HG02885 (cell line): ENCODE results near the gene RNF151.

Source experiments
- ATAC-seq: cut with Tn5 transposase; IDR thresholded peaks from one replicate; pipeline ENCODE4 v1.9.1; 2021; ENCODE audit warnings: mild to moderate bottlenecking; ENCODE audit not compliant: unreplicated experiment, poor library complexity

The RNF151 gene

DNA sequence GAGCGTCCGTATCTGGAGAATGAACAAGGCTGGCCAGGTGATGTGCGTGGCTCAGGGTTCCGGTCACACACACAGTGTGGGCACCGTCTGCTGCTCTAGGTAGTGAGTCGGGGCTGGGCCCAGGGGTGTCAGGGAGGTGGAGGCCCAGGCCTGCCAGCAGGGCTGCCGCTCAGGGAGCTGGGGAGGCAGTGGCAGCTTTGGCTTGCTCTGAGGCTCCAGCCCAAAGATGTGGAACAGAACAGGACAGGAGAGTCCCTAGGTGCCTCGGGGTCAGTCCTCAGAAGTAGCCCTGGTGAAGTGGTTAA, 9.5 kb downstream of the RNF151 start:
- no peak for ATAC-seq

DNA sequence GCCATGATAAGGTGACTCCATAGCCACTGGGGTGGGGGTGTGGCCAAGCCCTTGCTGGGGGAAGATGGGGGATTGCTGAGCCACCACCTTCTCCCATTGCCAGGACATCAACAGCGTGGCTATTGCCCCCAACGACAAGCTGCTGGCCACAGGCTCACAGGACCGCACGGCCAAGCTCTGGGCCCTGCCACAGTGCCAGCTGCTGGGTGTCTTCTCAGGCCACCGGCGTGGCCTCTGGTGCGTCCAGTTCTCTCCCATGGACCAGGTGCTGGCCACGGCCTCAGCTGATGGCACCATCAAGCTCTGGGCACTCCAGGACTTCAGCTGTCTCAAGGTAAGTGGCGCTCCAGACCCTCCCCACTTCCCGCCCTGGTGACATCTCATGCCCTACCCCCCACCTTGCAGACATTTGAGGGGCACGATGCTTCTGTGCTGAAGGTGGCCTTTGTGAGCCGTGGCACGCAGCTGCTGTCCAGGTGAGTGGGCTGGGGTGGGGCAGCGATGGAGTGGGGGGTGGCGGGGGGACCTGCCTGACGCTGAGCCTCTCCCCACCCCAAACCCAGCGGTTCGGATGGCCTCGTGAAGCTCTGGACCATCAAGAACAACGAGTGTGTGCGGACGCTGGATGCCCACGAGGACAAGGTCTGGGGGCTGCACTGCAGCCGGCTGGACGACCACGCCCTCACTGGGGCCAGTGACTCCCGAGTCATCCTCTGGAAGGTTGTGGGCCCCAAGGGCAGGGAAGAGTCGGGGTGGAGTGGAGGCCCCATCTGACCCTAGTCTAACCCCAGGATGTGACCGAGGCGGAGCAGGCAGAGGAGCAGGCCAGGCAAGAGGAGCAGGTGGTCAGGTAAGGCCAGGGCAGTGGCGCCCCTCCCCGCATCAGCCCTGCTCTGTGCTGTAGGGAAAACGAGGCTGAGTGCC, 10.6 kb downstream of the RNF151 start:
- no peak for ATAC-seq

DNA sequence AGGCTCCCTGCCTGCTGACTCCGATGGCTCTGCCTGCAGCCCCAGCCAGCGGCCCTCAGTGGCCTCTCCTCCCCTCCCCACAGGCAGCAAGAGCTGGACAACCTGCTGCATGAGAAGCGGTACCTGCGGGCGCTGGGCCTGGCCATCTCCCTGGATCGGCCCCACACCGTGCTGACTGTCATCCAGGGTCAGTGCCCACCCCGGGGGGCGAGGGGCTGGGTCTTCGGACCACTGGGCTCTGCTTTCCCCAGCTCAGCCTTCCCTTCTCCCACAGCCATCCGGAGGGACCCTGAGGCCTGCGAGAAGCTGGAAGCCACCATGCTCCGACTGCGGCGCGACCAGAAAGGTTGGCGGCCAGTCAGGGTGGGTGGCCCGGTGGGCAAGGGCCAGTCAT, 11.2 kb downstream of the RNF151 start:
- ATAC-seq: no peak

DNA sequence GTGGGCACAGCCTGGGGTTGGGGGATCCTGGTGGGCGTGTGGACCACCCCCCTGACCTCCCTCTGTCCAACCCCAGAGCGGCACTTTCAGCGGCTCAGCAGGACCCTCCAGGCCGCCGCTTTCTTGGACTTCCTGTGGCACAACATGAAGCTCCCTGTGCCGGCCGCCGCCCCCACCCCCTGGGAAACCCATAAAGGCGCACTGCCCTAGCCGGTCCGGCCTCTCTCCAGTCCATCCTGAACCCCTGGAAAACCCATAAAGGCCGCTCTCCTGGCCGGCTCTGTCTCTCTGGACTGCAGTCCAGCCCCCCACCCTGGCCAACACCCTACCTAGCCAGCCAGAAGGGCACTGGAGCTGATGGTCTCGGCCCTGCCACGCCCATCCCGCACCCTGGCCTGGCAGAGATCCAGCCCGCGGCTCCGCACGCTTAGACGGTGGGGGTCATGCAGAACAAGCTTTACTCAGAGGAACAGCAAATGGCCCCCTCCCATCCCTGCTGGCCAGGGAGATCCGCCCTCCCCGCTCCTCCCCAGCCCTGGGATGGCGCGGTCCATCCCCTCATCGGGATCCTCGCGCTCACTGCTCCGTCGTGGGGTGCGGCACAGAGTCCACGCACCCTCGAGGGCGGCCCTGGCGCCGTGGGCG, 11.9 kb downstream of the RNF151 start:
- ATAC-seq: no peak

DNA sequence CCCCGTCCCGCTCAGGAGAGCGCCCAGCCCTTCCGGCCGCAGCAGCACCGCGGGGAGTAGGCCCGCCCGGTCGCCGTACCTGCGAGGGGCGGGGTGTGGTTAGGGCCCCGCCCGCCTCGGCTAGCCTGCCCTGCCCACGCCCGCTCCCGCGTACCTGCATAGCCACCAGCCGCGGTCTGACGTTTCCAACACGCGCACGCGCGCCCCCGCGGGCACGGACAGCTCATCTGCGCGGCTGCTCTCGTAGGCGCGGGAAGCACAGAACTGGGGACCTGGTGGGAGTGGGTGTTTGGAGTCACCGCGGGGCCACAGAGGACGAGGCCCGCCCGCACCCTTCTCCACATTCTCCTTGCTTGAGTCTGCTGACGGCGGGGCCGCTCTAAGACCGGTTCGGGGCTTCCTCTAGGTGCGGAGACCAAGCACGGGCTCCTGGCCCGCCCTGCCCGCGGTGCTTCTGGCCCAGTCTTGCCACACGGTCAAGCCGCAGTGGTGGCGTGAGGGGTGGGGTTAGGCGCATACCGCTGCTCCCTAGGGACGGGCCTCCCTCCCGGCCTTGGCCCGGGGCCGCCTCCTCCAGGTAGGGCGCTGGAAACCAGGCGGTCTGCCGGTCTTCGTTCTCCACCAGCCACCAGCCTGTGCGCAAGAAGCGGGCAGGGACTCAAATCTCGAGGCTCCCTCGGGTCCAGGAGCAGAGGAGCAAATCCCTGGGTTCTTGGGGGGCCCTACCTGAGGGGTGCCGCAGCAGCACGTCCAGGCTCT, 12.8 kb downstream of the RNF151 start:
- no peak for ATAC-seq

DNA sequence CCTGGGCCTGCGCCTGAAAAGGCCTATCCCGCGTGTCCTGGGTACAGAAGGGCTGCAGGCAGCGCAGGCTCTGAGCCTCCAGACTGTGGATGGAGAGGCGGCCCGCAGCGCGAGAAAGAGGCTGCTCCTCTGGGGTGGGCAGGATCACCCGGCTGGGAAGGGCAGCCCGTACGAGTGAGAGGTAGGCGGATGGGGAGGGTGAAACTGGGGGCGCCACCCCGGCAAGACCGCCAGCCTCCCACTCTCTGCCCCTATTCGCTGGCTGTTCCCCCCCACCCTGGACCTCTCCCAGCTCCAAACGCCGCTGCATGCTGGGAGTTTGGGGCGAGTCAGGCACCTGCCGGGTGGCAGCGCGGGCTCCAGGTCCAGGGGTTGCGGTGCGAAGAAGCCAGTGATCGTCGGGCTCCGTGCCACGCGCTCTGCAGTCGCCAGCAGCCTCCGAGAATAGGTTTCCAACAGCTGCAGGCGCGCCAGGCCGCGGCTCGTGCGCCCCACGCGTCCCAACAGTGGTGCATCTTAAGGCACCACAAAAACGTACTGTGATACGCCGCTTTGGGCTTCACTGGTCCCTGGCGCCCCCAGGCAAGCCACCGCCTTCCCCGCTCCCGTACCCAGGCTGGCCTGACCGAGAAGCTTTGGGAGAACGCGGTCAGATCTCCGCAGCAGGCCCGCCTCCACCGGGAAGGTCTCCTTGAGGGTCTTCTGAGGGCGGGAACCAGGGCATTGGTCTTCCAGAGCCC, 13.5 kb downstream of the RNF151 start:
- ATAC-seq: no peak

DNA sequence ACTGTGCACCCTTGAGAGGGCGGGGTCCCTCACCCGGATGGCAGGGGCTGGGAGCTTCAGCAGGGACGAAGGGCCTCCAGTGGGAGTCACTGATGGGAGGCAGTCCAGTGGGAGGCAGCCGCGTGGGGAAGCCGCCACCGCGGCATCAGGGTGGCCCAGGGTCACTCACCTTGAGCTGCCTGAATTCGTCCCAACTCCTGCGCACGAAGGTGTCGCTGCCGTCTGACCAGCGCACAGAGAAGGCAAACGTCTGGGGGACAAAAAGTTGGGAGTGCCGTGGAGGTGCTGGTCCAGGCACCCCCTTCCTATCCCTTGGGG, 14.1 kb downstream of the RNF151 start:
- ATAC-seq: no peak

DNA sequence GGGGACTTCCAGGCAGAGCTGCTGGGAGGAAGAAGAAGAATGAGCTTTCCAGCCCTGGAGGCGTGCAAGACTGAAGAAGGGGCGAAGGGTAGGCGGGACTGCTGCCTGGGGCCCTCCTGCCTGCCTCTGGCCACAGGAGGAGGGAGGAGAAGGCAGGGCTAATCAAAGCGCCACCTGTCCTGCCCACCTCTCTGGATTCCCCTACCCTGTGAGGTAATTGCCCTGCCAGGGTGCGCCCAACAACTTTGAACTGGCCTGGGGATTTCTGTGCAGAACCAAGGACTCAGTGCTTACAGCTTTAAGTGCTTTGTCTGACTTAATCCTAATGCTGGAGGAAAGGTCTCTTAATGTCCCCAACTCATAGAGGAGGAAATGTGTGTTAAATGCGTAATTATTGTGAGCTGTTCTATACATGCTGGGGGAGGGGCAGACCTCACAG, 14.8 kb downstream of the RNF151 start, which contains the start of gene NOXO1:
Gene NOXO1 (minus strand): TSS at position 72 of the 439 bp plus-strand sequence. CDS start 290 bp downstream, outside the sequence.
- ATAC-seq: no peak

DNA sequence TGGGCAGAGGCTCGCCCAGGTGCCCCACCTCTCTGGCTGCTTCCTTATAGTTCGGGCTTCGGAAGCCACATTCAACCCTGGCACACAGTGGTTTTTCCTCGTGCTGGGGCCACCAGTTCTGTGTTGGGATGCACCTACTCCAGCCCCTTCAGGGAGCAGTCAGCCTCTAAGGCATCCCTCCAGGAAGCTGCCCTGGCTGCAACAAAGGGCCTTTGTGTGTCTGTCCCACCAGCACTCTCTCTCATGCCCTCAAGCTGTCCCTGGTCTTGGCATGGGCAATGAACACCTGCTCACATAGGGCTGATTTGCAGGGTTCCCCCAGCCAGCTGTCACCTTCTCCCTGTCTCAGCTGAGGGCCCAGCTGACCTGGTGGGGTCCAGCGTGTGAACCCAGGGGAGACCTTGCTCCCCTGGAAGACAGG, 15.4 kb downstream of the RNF151 start:
- no peak for ATAC-seq

DNA sequence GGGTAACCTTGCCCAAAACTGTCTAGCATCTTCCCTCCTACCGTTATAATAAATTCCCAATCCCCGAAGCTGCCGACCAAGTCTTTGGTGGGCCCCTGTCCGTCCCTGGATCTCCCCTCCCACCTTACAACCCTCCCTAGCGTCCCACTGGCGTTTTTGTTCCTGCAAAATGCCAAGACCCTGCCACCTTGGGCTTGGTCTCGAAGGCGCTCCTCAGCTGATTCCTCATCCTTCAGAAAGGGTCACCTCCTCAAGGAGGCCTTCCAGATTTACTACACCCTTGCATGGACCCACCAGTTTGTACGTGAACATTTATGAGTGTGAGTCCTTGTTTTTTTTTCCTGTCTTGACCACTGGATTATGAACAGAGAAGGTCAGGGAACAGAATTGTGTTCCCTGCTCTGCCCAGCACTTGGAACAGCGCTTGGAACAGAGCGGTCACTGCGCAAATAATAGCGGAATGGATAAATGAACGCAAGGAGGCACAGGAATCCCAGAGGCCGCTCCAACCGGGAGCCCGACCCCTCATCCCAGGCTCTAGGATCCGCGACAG, 16.4 kb downstream of the RNF151 start:
- no peak for ATAC-seq

DNA sequence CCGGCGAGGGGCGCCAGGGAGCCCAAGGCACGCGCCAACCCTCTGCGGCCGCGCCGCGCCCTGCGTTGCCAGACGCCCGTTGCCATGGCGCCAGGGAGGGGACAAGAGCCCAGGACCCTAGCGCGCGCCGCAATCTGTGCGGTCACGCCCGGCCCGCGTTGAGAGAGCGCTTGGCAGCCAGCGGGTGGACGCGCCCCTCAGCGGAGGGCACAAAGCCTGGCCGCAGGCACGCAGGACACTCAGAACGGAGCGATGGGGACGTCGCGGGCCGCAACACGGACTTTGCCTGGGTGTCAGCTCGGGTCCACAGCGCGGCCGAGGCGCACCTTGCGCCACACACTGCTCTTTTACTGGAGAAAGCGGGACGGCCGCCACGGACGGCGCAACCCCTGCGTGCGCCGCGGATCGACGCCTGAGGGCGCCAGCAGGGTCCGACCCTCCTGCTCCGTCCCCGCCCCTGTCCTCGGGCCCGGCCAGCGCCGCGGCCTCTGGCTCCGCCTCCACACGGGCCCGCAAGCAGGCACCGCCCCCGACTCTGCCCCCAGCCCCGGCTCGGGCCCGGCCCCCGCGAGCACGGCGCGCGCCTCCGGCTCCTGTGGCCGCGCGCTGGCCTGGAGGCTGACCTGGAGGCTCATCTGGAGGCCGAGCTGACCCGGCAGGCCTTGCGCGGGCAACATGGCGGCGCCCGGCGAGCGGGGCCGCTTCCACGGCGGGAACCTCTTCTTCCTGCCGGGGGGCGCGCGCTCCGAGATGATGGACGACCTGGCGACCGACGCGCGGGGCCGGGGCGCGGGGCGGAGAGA, 17.1 kb downstream of the RNF151 start, which contains the start of gene GFER:
Gene GFER (plus strand): TSS at position 650 of the 803 bp plus-strand sequence. CDS start 26 bp downstream, at position 676.
- peak; percentile 88 for ATAC-seq

DNA sequence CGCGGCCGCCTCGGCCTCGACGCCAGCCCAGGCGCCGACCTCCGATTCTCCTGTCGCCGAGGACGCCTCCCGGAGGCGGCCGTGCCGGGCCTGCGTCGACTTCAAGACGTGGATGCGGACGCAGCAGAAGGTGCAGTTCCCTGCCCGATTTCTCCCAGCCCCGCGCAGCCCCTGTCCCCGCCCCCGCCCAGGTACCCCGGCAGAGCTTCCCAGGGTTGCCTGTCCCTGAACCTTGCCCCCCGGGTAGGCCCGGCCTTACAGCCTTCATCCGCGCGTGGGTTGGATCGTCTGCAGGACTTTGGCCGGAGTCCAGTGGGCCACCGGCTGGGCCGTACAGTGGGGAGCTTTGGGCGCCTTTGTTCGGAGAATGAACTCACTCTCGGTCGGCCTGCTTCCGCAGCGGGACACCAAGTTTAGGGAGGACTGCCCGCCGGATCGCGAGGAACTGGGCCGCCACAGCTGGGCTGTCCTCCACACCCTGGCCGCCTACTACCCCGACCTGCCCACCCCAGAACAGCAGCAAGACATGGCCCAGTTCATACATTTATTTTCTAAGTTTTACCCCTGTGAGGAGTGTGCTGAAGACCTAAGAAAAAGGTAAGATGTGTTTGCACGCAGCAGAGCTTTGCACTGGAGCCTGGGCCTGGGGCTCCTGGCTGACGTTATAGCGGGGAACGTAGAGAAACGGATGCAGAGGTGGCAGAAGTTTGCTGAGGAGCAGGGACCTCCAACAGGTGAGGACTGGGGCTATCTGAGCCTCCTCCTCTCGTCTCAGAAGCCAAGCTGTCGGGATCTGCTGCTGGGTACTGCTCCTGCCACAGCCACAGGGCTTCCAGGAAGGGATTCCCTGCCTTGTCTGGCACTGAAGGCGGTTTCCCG, 17.9 kb downstream of the RNF151 start:
- no peak for ATAC-seq

DNA sequence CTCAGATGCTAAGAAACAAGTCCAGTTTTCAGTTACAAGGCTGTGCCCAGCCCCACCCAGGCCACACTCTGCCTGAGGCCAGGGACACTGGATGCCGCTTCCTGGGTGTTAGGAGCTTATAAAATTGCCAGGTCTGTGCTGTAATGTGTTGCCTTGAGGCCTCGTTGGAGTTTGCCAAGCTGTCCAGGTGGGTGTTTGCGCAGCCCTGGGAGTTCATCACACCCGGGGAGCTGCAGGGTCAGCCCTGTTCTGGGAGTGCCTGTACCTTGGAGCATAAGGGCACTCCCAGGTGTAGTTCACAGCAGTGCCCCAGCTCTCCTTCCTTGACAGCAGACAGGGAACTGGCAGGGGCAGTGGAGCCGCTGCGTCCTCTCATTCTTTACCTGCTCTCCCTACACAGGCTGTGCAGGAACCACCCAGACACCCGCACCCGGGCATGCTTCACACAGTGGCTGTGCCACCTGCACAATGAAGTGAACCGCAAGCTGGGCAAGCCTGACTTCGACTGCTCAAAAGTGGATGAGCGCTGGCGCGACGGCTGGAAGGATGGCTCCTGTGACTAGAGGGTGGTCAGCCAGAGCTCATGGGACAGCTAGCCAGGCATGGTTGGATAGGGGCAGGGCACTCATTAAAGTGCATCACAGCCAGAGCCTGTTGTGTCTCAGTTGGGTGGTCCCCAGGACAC, 19.0 kb downstream of the RNF151 start:
- no peak for ATAC-seq

DNA sequence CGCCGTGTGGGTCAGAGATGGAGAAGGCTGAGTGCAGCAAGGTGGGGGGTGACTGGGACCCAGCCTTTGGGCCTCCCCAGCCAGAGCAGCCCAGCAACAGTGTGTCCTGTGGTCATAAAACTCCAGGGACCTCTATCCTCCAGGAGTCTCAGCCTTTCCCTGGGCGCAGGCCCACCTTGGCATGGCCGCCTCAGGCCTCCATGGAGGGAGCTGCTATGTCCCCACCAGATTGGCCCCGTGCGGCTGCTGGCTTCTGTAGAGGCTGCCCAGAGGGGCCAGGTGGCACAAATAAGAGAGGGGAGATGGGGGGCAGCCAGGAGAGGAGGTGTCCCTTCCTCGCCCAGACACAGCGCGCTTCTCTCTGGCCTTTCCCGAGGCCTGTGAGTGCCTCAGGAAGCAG, 20.5 kb downstream of the RNF151 start:
- no peak for ATAC-seq

DNA sequence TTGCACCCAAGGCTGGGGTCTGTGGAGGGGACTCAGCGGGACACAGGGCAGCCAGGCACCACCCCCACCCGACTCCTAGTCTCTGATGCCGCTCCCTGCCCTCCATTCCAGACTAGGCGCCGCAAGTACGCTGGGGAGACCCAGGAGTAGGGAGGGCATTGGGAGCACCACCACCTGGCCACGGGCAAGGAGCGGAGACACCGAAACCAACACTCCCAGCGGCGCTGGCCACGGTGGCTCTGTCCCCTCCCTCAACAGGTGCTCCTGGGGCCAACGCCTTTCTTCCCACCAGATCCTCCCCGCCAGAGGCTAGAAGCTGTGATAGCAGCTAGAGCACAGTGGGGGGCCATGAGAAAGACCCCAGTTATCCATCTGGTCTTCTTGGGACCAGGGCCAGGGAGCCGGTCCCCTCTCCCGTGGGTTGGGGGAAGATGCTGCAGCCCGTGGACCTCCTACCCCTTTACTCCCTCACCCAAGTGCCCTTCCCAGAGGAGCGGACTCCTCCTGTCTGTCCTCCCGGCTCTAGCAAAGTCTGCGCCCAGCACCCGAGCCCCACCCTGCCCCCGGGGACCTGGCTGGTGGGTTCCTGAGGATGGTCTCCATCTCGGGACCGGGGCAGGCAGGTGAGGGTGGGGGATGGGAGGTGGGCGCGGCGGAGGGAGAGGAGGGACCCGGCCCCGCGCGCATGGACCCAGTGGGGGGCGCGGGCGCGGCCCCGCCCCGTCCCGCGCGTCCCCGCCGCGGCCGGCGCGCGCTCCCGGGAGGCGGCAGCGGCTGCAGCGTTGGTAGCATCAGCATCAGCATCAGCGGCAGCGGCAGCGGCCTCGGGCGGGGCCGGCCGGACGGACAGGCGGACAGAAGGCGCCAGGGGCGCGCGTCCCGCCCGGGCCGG, 22.8 kb downstream of the RNF151 start, which contains the start of gene SYNGR3:
Gene SYNGR3 (plus strand): TSS at position 762 of the 892 bp plus-strand sequence. CDS start 133 bp downstream, outside the sequence.
- no peak for ATAC-seq

DNA sequence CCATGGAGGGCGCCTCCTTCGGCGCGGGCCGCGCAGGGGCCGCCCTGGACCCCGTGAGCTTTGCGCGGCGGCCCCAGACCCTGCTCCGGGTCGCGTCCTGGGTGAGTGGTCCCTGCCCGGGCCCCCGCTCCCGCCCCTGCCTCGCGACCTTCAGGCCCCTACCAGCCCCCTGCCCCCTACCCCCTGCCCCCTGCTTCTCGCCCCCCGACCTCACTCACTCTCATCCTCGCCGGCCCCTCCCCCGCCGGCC, 23.4 kb downstream of the RNF151 start:
- no peak for ATAC-seq
